GM12892 (cell line): ENCODE results near the gene MOG.

Experiments
- POLR2A ChIP-seq: IDR thresholded peaks from 2 replicates; pipeline ENCODE4 v1.6.1; 2011; ENCODE audit warnings: low read depth, low read length, control low read depth
- POLR2AphosphoS5 ChIP-seq: IDR thresholded peaks from 2 replicates; pipeline ENCODE4 v1.6.1; 2011; ENCODE audit warnings: low read depth, low read length, control low read depth

GRCh38 chr6:29656157-29656556 lies 735 bp upstream of the MOG start:
- TF ChIP-seq POLR2A (no peak), POLR2AphosphoS5 (no peak)
